Measurements from ENCODE around the gene PUSL1.

- TF ChIP-seq CTCF (IDR thresholded peaks at IDR 0.05) (no peak), ZFX (IDR thresholded peaks at IDR 0.05; ENCODE audit: borderline replicate concordance) (no peak)
Measured at GRCh38 chr1:1342061-1342562, 33.7 kb downstream of the PUSL1 start.
